ENCODE results near the gene ZNF487.
"Not testable (repeated sequence)": the region's sequence is repeated elsewhere in the genome, so short reads cannot be mapped to it uniquely, and the experiment has no call there.

ZNF487 gene

DNA sequence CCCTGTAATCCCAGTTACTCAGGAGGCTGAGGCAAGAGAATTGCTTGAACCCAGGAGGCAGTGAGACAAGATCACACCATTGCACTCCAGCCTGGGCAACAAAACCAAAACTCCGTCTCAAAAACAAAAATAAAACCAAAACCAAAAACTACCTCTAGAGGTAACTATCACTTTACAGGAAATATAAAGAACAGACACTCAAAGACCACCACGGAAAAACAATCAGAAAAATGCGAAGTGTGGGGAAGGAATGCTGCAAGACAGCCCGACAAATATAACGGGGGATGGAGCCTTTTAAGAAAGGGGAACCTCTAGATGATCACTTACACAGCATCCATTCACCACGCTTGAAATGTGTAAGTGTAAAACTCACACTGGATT is 32.2 kb upstream of the ZNF487 start:
- DNase-seq (ENCODE audit: low spot score) = no peak

- no peak for DNase-seq (ENCODE audit: low spot score)
Observed at GRCh38 chr10:43407148-43407575, 29.7 kb upstream of the ZNF487 start.

DNA sequence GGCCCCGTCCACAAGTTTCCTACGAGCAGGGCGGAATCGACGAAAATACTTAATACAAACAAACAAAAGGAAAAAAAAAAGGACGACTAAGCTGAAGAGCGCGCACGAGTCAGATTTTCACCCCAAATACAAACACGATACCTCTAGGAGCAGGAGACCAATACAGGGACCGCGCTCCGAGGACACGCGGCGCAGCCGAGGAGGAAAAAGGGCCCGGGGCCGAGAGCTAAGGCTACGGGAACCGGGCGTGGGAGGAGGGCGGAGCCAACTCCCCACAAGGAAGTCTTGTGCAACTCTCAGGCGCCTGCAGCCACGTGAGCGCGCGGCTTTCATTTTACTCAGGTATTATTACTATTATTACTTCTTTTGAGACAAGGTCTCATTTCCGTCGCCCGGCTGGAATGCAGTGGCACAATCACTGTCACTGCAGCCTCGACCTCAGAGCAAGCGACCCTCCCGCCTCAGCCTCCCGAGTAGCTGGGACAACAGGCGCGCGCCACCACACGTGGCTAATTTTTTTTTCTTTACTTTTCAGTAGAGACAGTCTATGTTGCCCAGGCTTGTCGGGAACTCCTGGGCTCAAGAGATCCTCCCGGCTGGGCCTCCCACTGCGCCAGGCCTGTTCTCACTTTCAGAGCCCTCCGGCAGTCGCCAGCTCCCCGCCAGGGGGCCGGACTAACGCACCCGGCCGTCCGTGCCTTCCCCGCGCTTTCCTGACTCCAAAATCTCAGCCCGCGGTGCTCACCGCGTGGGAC is 29.2 kb upstream of the ZNF487 start:
- DNase-seq (ENCODE audit: low spot score) = peak; percentile 91

DNA sequence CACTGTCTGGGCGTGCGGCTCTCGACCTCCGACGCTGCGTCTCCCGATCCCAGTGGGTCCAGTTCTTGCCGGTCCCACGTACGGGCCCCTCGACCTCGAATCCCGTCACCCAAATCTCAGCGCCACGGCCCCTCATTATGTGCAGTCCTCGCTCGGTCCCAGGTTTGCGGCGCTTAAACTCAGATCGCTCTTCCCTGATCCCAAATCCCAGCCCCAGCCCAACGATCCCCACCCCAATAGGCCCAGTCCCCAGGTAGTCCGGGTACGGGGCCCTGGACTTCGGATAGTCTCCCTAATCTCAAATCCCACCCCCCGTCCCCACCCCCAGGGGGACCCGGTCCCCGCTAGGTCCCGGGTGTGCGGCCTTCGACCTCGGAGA is 28.6 kb upstream of the ZNF487 start:
- no peak for DNase-seq (ENCODE audit: low spot score)

- peak; percentile 90 for DNase-seq (ENCODE audit: low spot score)
Observed at GRCh38 chr10:43408710-43409384, 28.1 kb upstream of the ZNF487 start, which contains the start of gene HNRNPF. Gene HNRNPF (minus strand): TSS chr10:43409186. CDS start chr10:43387884, 21,302 bp downstream.

DNA sequence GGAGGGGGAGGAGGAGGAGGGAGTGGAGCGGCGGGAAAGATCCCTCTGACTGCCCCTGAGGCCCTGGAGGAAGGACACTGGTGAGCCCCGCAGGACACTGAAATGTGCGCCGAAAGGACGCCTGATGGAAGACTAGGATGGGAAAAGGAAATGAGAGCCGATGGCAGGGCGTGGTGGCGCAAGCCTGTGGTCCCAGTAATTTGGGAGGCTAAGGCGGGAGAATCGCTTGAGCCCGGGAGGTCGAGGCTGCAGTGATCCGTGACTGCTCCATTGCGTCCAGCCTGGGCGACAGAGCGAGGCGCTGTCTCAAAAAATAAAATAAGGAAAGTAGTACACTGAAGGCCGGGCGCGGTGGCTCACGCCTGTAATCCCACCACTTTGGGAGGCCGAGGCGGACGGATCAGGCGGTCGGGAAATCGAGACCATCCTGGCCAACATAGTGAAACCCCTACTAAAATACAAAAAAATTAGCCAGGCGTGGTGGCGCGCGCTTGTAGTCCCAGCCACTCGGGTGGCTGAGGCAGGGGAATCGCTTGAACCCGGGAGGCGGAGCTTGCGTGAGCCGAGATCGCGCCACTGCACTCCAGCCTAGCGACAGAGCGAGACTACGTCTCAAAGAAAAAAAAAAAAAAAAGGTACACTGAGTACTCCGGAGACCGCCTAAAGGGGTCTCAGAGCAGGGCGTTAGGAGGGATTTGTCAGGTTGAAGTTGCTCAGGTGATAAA is 27.4 kb upstream of the ZNF487 start:
- no peak for DNase-seq (ENCODE audit: low spot score)

DNA sequence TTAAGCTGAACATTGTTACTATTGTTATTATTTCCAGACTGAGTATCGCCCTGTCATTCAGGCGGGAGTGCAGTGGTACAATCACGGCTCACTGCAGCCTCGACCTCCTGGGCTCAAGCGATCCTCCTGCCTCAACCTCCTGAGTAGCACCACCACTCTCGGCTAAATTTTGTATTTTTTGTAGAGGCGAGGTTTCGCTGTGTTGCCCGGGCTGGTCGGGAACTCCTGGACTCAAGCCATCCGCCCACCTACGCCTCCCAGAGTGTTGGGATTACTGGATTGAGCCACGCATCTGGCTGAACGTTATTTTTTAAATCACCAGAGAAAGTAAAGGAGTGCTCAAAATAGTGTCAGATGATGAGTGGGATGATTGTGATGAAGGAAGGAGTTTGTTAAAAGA is 26.6 kb upstream of the ZNF487 start:
- no peak for DNase-seq (ENCODE audit: low spot score)

GRCh38 chr10:43411536-43411935 is 25.4 kb upstream of the ZNF487 start:
- no peak for DNase-seq (ENCODE audit: low spot score)

DNA sequence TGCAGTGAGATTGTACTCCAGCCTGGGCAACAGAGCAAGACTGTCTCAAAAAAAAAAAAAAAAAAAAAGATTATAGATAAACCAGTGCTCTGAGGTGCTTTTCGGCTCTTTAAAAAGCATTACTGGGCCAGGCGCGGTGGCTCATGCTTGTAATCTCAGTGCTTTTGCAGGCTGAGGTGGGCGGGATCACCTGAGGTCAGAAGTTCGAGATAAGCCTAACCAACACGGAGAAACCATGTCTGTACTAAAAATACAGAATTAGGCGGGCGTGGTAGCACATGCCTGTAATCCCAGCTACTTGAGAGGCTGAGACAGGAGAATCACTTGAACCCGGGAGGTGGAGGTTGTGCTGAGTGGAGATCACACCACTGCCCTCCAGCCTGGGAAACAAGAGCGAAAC is 21.4 kb upstream of the ZNF487 start:
- DNase-seq (ENCODE audit: low spot score) = no peak

- DNase-seq (ENCODE audit: low spot score) = peak; percentile 82
Observed at GRCh38 chr10:43417950-43418768, 18.8 kb upstream of the ZNF487 start.

DNA sequence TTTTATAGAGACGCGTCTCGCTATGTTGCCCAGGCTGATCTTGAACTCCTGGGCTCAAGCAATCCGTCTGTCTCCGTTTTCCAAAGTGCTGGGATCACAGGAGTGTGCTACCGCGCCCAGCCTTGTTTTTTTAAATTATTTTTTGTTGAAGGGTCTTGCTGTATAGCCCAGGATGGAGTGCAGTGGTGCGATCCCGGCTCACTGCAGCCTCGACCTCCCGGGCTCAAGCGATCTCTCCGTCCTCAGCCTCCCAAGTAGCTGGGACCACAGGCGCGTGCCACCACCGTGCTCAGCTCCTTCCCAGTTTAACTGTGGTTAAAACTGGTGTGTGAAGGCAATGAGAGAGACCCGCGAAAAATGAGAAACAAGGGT is 16.9 kb upstream of the ZNF487 start:
- no peak for DNase-seq (ENCODE audit: low spot score)

- peak; percentile 88 for DNase-seq (ENCODE audit: low spot score)
Observed at GRCh38 chr10:43420369-43421200, 16.3 kb upstream of the ZNF487 start.

GRCh38 chr10:43421201-43421507 is 15.8 kb upstream of the ZNF487 start:
- no peak for DNase-seq (ENCODE audit: low spot score)

GRCh38 chr10:43421519-43421918 is 15.4 kb upstream of the ZNF487 start:
- no peak for DNase-seq (ENCODE audit: low spot score)

GRCh38 chr10:43421944-43422343 is 15.0 kb upstream of the ZNF487 start:
- DNase-seq (ENCODE audit: low spot score) = not testable (repeated sequence)

- no peak for DNase-seq (ENCODE audit: low spot score)
Observed at GRCh38 chr10:43424416-43424815, 12.5 kb upstream of the ZNF487 start.

DNA sequence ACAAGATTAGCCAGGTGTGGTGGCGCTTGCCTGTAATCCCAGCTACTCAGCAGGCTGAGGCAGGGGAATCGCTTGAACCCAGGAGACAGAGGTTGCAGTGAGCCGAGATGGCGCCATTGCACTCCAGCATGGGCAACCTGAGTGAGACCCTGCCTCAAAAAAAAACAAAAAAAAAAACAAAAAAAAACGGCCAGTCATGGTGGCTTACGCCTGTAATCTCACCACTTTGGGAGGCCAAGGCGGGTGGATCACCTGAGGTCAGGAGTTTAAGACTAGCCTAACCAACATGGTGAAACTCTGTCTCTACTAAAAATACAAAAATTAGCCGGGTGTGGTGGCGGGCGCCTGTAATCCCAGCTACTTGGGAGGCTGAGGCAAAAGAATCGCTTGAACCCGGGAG is 10.4 kb upstream of the ZNF487 start:
- not testable (repeated sequence) for DNase-seq (ENCODE audit: low spot score)

DNA sequence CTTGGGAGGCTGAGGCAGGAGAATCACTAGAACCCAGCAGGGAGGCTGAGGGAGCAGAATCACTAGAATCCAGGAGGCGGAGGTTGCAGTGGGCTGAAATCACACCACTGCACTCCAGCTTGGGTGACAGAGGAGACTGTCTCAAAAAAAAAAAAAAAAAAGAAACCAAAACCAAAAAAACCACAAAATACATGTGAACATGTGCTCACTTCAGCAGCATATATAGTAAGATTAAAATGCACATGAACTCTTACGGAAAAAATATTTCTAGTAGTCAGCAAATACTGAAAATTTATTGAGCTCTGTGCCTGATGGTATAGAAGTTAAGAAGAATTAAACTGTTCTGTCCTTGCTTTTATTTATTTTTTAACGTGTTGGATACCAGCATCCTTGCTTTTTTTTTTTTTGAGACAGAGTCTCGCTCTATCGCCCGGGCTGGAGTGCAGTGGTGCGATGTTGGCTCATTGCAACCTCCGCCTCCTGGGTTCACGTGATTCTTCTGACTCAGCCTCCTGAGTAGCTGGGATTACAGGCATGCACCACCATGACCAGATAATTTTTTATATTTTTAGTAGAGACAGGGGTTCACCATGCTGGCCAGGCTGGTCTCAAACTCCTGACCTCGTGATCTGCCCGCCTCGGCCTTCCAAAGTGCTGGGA is 9.6 kb upstream of the ZNF487 start:
- no peak for DNase-seq (ENCODE audit: low spot score)

GRCh38 chr10:43430926-43431663 is 5.8 kb upstream of the ZNF487 start:
- no peak for DNase-seq (ENCODE audit: low spot score)

Measured in SW480 (cell line).